Germinal center (tissue), 1 donor: ENCODE data around the gene KIN.
"Not testable (repeated sequence)": the region's sequence is repeated elsewhere in the genome, so short reads cannot be mapped to it uniquely, and the experiment has no call there.

Experiments
- DNase-seq: peaks from one replicate; pipeline ENCODE4 v3.0.0; 2012; ENCODE audit warnings: mixed read lengths, low spot score

KIN gene

DNA sequence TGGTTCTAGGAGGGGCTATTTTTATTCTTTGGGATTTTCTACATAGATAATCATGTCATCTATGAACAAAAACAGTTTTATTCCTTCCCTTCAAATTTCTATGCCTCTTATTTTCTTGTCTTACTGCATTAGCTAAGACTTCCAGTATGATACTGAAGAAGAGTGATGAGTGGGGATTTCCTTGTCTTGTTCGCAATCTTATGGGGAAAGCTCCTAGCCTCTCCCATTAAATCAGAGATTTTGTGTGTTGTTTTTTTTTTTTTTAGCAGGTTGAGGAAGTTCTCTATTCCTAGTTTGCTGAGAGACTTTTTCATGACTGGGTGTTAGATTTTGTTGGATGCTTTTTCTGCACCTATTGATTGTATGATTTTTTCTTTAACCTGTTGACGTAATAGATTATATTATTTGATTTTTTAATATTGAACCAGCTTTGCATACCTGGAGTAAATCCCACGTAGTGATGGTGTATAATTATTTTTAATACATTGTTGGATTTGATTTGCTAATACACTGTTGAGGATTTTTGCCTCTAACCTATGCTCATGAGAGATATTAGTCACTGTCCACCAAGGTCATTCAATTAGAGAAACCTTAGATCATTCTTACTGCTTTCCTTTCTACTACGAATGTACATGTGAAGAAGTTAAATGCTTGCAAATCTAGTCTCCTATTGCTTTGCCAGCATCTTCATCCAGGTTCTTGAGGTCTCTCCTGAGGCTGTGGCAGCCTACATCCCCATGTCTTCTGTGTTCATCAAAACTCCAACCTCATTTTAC lies 6.6 kb upstream of the KIN start:
- DNase-seq = no peak

DNA sequence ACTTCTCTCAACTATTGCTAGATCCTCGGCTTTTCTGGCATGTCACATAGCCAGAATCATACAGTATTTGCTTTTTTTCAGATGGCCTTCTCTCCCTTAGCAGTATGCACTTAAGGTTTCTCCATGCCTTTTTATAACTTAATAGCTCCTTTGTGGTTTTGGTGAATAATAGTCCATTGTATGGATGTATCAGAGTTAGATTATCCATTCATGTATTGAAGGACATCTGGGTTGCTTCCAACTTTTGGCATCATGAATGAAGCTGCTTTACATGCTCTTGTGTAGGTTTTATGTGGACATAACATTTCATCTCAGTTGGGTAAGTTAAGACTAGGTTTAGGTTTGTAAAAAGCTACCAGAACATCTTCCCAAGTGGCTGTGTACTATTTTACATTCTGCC lies 4.7 kb upstream of the KIN start:
- no peak for DNase-seq

DNA sequence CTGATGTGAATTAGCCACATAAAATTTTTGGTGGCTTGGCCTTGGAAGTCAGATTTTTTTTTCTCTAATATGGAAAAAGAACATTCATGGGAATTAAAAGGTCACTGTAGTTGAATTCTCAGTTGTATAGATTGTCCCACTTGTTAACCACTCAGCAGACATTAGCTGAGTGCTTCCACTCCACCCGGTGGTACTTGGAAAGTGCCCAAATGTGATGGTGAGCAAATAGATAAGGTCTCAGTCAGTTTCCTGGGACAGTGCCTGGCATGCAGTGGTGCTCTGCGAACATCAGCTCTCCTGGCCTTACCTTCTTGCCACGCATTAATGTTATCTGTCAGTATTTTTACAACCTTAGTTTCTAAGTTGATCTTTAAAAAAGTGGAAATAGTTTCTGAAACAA lies 1.6 kb upstream of the KIN start:
- DNase-seq = no peak

DNA sequence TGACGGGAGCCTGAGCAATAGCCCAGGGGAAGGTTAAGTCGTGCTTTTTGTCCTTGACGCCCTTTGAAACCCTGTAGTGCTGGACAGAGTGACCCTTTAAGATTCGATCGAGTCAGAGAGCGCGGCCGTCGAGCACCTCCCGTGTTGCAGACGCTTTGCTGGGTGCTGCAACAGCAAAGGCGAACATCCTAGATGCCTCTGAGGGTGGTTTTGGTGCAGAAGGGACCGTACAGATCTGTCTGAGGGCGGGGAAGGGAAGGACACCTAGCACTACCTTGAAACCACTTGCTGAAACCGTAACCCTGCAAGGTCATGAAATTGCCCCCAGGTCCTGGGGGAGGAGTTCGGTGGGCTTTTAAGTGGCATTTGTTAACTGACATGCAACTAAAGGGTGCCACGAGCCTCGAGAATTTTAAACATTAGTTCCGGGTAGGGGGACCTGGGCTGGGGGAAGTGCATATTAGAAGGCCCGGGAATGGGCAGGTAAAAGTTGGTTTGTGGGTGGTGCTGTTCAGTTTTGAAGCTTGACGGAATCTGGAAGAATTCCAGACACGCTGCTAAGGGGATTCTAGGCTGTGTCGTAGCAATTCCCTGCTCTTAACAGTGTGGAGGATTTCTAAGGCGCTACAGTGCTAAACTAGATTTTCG lies 970 bp upstream of the KIN start:
- DNase-seq = peak; percentile 24

DNA sequence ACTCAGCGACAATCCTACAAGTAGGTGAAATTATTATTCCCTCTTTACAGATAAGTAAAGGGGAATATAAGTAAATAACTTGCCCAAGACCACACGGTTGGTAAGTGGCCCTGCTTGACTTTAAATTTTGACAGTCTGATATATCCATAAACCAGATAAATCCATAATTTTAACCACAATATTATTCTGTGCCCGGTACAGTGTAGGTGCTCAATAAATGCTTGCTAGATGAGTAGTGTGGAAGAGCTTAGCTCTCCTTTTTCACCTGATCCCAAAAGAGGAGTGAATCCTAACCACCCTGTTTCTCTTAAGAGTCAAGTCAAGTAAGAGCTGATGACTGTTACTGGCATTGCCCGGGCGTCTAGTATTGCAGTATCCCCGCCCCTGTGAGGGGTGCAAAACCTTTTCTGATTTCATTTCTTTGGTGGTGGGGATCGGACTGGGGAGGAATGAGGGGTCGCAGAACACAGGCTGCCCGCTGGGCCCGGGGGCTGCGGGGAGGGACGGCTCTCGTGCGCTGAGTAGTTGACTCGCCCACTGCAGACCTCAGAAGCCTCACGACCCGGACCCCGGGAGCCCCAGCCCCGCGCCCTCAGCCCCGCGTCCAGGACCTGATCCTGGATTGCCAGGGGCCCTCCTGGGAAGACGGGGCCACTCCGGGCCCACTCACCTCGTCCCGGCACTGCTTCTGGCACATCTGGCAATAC lies 490 bp downstream of the KIN start:
- DNase-seq = no peak

DNA sequence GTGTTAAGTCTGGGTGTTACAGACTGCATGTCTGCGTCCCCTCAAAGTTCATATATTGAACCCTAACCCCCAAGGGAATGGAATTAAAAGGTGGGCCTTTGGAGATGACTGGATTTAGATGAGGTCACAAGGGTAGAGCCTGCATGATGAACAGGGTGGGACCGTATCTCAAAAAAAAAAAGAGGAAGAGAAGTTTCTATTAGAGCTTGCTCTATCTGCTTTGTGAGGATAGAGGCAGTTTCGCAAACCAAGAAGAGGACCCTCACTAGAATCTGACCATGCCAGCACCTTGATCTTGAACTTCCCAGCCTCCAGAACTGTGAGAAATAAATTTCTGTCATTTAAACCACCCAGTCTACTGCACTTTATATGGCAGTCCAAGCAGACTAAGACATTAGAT lies 1.4 kb downstream of the KIN start:
- no peak for DNase-seq

DNA sequence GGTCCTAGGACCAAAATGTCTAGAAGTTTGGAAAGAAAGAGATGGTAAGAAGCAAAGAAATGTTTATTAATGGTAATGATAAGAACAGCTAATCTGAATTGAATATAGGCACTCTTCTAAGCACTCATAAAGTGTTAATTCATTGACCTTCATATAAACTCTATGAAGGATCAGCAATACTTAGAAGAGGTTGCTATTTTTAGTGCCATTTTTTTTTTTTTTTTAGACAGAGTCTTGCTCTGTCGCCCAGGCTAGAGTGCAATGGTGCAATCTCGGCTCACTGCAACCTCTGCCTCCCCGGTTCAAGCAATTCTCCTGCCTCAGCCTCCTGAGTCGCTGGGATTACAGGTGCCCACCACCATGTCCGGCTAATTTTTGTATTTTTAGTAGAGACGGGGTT lies 5.6 kb downstream of the KIN start:
- not testable (repeated sequence) for DNase-seq

DNA sequence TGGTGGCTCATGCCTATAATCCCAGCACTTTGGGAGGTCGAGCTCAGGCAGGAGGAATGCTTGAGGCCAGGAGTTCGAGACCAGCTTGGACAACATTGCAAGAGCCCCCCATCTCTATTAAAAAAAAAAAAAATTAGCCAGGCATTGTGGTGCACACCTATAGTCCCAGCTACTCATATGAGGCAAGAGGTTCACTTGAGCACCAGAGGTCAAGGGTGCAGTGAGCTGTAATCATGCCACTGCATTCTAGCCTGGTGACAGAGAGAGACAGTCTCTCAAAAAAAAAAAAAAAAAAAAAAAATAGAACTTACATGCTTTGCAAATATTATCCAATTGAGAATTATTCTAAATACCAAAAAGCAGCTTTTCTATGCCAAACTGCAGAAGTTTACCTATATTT lies 11.0 kb downstream of the KIN start:
- no peak for DNase-seq

DNA sequence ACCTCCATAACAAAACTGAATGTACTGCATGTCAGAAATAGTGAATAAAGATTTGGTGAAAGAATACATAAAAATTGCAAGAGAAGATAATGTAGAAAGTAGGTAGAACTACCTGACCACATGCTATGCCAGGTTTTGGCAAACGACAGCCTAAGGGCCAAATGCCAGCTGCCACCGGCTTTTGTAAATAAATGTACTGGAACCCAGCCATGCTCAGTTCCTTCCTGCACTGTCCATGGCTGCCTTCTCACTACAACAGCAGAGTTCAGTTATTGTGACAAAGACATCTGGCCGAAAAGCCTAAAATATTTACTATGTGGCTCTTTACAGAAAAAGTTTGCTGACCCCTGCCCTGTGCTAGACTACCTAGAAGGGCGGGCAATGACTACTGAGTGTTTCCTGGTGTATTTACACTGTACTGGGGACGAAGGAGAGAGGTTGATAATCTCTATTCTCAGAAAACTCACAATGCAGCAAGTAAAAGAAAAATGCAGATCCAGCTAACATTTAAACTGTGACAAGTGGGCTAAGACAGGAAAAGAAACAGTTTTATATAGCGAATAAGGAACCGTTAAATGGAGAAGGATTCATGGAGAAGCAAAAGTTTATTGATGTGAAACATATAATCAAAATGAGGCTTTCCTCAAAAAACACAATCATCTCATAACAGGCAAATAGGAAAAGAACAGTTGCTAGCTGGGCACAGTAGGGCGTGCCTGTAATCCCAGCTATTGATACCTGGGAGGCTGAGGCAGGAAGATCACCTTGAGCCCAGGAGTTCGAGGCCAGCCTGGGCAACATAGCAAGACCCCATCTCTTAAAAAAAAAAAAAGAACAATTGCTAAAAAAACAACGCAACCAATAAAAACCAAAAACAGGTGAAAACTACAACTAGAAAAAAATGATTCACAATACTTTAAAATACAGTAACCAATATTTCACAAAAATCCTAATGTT lies 13.7 kb downstream of the KIN start:
- no peak for DNase-seq

DNA sequence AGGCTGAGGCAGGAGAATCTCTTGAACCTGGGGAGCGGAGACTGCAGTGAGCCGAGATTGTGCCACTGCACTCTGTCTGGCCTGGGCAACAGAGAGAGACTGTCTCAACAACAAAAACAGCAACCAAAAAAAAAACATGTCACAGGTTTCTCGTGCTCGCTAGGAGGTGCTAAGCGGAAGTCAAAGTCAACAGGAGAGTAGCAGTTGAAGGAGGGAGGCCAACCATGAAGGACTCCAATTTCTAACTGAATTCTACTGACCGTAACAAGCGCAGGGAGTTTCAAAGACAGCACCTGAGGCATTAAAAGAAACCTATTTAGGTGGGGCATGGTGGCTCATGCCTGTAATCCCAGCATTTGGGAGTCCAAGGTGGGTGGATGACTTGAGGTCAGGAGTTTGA lies 19.4 kb downstream of the KIN start:
- DNase-seq = no peak

DNA sequence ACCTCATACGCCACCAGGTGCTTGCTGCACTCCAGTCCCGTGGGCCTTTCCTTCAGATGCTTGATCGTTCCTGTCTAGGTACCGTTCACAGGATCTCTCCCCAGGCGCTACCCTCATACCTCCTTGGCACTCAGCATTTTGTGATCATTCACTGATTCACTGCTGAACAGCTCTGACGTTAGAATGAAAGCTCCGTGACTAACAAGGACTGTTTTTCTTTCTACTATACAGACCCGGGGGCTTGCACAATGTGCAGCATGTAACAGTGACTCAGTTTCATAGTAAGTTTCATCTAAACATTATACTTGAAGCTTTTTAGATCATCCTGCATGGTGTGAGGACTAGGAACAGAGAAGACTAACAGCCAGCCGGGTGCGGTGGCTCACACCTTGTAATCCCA lies 20.6 kb downstream of the KIN start:
- no peak for DNase-seq

DNA sequence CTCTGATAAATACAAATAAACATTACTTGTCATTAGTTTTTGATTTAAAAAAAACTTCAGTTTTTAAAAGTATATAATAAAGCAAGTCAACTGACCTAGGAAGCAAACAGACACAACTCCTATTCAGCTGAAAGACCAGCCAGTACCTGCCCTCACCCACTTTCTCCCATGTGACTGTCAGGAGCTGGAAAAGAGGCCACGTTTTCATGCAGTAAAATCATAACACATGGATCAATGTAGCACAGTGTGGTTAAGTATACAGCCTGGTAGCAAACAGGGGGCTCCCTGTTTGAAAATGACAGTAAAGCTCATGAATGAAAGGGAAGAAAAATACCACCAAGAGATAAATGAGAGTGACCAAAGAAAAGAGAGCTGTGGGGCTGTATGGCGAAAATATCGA lies 21.6 kb downstream of the KIN start:
- no peak for DNase-seq

DNA sequence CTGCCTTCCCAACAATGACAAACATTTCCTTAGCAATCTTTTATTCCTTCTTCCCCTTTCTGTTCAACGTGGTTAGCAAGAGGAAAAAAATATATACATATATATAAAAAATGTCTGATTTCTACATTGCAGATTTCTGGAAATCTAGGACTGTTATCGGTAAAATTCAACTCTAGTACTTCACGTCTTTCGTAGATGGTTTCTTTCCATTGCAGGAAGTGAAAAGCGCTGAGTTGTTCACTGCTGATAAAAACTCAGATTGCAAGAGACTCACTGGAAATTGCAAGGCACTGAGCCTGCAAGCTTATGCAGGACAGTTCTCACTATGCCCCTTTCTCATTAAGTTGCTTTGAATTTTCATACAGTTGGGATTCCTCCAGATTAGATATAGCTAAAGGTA lies 23.9 kb downstream of the KIN start:
- no peak for DNase-seq

DNA sequence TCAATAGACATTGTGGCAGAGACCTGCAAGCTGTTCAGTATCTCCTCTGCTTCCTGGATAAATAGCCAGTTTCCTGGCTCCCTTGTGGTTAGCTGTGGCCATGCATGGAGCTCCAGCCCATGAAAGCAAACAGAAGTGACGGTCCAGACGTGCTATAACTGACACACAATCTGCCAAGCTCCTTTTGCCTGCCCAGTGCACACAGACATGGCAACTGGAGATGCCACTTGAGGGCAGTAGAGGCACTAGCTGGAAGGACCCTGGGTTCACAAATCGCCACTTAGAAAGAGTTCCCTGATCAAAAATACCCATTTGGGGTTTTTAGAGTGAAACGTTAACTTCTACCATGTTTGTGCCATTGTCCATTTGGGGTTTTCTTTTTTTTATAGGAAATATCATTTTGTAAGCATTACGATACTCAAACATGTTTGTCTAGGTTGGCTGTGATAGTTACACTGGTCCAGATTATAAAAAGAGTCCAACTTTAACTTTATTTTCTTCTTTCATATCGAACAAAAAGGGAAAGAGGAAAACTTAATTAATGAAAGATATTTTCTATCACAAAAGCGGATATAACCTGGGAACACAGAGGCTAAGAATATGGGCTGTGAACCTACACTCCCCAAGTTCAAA lies 31.3 kb downstream of the KIN start:
- DNase-seq = peak; percentile 8

DNA sequence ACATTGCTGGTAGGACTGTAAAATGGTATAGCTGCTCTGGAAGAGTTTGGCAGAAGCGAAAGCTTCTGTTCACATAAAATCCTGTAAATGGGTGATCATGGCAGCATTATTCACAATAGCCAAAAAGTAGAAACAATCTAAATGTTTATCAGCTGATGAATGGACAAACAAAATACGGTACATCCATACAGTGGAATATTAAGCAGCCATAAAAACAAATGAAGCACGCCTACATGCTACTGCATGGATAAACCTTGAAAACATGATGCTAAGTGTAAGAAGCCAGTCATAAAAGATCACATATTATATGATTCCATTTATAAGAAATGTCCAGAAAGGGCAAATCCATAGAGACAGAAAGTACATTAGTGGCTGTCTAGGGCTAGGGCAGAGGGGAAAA lies 32.7 kb downstream of the KIN start:
- no peak for DNase-seq

DNA sequence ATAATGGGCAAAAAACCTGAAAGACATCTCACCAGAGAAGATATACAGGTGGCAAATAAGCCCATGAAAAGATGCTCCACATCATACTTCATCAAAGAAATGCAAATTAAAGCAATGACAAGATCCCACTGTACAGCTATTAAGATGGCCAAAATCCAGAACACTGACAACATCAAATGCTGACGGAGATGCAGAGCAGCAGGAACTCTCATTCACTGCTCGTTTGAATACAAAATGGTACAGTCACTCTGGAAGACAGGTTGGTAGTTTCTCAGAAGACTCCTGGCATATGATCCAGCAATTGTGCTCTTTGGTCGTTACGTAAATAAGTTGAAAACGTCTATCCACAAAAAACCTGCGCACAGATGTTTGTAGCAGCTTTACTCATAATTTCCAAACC lies 35.5 kb downstream of the KIN start:
- DNase-seq = no peak

DNA sequence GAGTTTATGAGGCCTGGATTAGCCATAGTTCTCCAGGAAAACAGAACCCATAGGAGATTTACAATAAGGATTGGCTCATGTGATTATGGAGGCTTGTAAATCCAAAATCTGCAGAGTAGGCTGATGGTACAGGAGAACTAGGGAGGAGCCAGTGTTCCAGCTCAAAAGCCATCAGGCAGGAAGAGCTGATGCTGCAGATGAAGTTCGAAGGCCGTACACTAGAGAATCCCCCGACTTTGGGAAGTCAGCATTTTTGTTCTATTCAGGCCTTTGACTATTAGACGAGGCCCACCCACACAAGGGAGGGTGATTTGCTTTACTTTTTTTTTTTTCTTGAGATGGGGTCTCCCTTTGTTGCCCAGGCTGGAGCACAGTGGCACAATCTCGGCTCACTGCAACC lies 37.6 kb downstream of the KIN start:
- DNase-seq = no peak

DNA sequence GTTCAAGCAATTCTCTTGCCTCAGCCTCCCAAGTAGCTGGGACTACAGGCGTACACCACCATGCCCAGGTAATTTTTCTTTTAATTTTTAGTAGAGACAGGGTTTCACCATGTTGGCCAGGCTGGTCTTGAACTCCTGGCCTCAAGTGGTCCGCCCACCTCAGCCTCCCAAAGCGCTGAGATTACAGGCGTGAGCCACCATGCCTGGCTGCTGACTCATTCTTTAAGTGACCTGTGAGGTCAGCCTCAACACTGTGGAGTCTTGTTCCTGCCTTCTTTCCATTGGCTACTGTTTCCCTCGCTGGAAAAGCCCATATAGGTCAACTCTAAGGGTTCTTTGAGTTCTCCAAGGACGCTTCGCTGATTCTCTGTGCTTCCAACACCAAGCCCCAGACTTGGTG lies 39.2 kb downstream of the KIN start:
- DNase-seq = not testable (repeated sequence)

DNA sequence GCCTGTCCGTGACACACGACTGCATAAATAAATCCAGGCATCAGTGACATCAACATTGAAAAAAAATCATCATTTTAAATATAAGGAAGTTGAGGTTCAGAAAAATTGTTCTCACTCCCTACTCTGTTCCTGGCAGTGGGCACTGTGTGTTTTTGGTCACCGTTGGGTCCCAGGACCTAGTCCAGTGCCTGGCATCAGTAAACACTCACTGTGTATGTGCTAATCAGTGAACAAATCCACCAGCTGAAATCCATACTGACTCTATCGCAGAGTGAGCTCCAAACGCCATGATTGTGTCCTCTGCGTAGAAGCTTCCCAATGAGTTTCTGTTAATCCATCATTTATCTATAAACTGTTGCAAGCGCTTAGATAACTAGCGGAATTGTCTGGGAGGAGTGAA lies 43.5 kb downstream of the KIN start:
- DNase-seq = no peak

DNA sequence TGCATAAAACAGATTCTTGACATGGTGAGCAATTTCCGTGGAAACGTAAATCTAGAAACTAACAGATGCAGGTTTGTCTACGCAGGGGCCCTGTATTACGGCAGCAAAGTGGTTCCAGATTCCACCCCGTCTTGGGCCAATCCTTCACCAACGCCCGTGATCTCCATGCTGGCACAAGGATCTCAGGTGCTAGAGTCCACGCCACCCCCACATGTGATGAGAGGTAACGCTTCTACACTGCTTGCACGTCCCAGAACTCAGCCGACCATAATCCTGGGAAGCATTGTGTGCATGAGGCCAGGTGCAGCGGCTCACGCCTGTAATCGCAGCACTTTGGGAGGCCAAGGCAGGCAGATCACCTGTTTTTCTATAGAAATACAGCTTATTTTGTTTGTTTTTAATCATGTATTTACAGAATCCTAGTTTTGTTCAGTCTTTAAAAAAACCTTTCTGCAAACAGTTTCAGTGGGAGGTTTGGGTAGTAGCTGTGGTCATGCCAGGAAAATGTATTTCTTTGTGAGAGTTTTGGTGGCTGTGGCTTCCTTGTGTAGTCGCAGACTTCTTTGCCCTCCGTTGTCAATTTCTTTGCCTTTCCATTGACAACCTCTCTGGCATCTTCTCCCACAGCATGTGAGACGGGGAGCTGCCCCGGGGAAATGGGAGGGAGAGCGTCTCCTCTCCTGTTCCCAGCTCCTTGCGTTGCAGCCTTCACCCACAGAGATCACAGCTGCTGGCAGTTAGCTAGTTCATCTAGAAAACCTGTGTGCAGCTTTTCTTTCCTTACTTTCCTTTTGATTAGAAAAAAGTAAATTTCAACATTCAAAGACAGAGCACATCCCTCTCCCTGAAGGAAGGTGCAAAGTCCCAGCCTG lies 49.0 kb downstream of the KIN start:
- no peak for DNase-seq

DNA sequence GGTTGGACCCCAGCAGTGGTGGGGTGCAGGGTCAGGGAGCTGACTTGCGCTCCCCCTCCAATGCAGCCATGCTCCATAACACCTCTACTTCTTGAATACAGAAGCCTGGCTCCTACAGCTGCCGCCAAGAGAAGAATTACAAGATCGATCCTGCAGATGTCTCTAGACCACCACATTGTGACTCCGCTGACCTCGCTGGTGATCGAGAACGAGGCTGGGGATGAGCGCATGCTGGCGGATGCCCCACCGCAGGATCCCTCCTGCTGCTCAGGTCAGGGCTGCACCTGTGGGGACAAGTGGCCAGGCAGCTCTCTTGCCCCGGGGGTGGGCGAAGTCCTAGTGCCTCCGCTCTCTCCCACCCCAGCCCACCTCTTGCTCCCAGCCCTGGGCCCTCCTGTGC lies 53.0 kb downstream of the KIN start:
- DNase-seq = no peak
